ENCODE data around the gene TMEM40. TPM values are rescaled to one million over a fixed set of nuclear protein-coding genes. Genes with fewer than 3 reads are reported as not detected.

The TMEM40 gene
- total RNA-seq, 2 donors from 2014 or later: not detected

DNA sequence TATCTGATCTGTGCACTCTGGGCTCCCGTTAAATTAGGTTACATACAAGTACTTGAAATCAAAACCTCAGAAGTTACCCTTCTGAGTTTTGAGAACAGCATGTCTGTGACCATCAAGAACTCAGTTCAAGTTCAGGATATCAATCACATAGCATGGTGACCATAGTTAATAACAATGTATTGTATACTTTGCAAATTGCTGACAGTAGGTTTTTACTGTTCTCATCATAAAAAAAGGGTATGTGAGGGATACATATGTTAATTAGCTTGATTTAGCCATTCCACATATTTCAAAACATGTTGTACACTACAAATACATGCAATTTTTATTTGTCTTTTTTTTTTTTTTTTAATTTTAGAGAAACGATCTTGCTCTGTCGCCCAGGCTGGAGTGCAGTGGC, 25.5 kb downstream of the TMEM40 start:
- Histone ChIP-seq H3K9ac (ENCODE audit: low read depth in 2 of 2, low read length in 2 of 2) (no peak overlapping the region), H3K27me3 (no peaks in the 10 kb centered on the region), H3K4me1 (no peaks in the 10 kb centered on the region), H3K27ac (no peak overlapping the region), H3K4me3 (no peak overlapping the region), H3K36me3 (no peaks in the 10 kb centered on the region), H3K9me3 (no peaks in the 10 kb centered on the region)
- TF ChIP-seq, protein P1, sequence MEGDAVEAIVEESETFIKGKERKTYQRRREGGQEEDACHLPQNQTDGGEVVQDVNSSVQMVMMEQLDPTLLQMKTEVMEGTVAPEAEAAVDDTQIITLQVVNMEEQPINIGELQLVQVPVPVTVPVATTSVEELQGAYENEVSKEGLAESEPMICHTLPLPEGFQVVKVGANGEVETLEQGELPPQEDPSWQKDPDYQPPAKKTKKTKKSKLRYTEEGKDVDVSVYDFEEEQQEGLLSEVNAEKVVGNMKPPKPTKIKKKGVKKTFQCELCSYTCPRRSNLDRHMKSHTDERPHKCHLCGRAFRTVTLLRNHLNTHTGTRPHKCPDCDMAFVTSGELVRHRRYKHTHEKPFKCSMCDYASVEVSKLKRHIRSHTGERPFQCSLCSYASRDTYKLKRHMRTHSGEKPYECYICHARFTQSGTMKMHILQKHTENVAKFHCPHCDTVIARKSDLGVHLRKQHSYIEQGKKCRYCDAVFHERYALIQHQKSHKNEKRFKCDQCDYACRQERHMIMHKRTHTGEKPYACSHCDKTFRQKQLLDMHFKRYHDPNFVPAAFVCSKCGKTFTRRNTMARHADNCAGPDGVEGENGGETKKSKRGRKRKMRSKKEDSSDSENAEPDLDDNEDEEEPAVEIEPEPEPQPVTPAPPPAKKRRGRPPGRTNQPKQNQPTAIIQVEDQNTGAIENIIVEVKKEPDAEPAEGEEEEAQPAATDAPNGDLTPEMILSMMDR (IDR thresholded peaks at IDR 0.05): no peak
- intact Hi-C loops (cut with DNase I): no loop called here
- no peak for DNase-seq

DNA sequence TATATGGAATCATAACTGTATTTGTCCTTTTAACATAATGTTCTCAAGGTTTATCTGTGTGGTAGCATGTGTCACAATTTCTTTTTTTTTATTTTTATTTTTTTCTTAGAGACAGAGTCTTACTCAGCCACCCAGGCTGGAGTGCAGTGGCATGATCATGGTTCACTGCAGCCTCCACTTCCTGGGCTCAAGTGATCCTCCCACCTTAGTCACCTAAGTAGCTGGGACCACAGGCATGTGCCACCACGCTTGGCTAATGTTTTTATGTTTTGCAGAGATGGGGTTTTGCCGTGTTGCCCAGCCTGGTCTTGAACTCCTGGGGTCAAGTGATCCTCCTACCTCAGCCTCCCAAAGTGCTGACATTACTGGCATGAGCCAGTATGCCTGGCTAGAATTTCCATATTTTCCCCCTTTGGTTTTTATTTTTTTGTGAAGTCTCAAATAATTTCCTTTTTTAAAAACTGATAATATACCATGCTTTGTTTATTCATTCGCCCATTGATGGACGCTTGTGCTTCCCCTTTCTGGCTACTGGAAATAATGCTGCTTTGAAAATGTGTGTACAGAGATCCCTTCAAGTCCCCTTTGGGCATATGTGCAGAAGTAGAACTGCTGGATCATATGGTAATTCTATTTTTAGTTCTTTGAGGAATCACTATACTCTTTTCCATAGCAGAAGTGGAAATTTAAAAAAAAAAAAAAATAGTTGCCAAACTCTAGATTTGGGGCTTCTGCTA, 28.4 kb downstream of the TMEM40 start:
- Histone ChIP-seq H3K4me3 (no peak overlapping the region), H3K27ac (no peak overlapping the region), H3K9ac (ENCODE audit: low read depth in 2 of 2, low read length in 2 of 2) (no peak overlapping the region), H3K36me3 (no peaks in the 10 kb centered on the region), H3K9me3 (no peaks in the 10 kb centered on the region), H3K27me3 (no peaks in the 10 kb centered on the region), H3K4me1 (no peaks in the 10 kb centered on the region)
- TF ChIP-seq, protein P1 (IDR thresholded peaks at IDR 0.05): no peak
- no peak for DNase-seq
- intact Hi-C loops (cut with DNase I): no loop called here

DNA sequence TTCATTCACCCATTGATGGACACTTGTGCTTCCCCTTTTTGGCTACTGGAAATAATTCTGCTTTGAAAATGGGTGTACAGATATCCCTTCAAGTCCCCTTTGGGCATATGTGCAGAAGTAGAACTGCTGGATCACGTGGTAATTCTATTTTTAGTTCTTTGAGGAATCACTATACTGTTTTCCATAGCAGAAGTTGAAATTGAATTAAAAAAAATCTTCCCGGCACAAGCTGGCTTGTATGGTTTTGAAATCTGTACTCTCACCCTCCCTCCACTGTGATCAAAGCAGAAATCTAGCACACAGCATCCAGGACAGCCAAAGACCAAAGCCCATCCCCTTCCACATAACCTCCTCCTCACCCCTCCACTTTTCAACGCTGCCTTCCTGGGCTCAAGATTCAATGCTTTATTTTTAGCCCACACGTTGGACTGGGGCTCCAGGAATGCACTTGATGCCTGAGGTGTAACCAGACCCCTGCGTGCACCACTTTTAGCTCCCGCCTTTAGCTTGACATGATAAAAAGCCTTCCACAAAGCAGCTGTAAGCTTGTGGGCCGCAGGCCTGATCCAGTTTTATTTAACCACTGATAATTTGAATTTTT, 29.9 kb downstream of the TMEM40 start:
- no peak for DNase-seq
- Histone ChIP-seq H3K9me3 (no peaks in the 10 kb centered on the region), H3K4me1 (no peaks in the 10 kb centered on the region), H3K4me3 (no peak overlapping the region), H3K9ac (ENCODE audit: low read depth in 2 of 2, low read length in 2 of 2) (no peak overlapping the region), H3K27ac (no peak overlapping the region), H3K27me3 (no peaks in the 10 kb centered on the region), H3K36me3 (no peaks in the 10 kb centered on the region)
- intact Hi-C loops (cut with DNase I): no loop called here
- TF ChIP-seq, protein P1 (IDR thresholded peaks at IDR 0.05): no peak

DNA sequence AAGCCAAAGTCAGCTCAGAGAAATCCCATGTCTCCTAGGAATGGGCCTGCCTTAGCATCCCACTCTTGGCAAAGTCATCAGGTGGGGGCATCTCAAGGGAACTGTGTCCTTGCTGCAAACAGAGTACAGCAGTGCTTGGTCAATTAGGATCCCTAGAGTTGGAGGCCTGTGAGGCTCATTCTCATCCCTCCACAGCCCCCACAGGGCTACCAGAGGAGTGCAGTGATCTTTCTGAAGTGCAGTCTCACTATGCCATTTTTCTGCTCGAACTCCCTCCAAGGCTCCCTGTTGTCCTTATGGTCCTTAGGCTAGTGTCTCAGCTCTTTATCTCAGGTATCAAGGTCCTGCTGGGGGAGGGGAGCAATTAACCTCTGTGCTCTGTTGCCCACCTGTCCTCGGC, 31.1 kb downstream of the TMEM40 start:
- Histone ChIP-seq H3K36me3 (no peaks in the 10 kb centered on the region), H3K9me3 (no peaks in the 10 kb centered on the region), H3K4me3 (no peak overlapping the region), H3K9ac (ENCODE audit: low read depth in 2 of 2, low read length in 2 of 2) (no peak overlapping the region), H3K27ac (no peak overlapping the region), H3K27me3 (no peaks in the 10 kb centered on the region), H3K4me1 (no peaks in the 10 kb centered on the region)
- DNase-seq: no peak
- TF ChIP-seq, protein P1 (IDR thresholded peaks at IDR 0.05): no peak
- intact Hi-C loops (cut with DNase I): no loop called here

DNA sequence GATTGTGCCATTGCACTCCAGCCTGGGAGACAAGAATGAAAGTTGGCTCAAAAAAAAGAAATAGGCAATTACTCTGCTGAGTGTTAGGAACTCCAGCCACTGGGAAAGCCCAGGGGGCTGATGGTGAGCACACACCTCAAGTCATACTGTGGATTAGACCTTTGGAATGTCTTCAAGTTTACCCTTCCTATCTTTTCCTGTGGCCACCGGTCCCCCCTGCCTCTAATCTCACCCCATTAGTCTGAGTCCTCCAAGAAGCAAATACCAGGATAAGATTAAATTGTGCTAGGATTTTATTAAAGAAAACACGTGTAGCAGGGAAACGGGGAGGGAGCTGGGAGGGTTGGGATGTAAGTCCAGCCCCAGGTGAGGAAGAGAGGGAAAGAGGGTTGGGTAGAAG, 31.6 kb downstream of the TMEM40 start:
- H3K4me3 ChIP-seq: no peak overlapping the region
- intact Hi-C loops (cut with DNase I): no loop called here
- H3K27ac ChIP-seq: no peak overlapping the region
- no peaks in the 10 kb centered on the region for H3K4me1 ChIP-seq
- H3K9ac ChIP-seq (ENCODE audit: low read depth in 2 of 2, low read length in 2 of 2): no peak overlapping the region
- TF ChIP-seq, protein P1 (IDR thresholded peaks at IDR 0.05): no peak
- no peak for DNase-seq
- H3K9me3 ChIP-seq: no peaks in the 10 kb centered on the region
- no peaks in the 10 kb centered on the region for H3K27me3 ChIP-seq
- no peaks in the 10 kb centered on the region for H3K36me3 ChIP-seq
